ENCODE results near the gene EIF2B1. TPM values are rescaled to one million over a fixed set of nuclear protein-coding genes. Genes with fewer than 3 reads are reported as not detected.

EIF2B1 gene
- total and polyA plus RNA-seq, 9 of the 15 experiments (the other 6 are each of a cell fraction or from before 2014, with no cell fraction given), result 35.7 to 195 (median 67.8) TPM

DNA sequence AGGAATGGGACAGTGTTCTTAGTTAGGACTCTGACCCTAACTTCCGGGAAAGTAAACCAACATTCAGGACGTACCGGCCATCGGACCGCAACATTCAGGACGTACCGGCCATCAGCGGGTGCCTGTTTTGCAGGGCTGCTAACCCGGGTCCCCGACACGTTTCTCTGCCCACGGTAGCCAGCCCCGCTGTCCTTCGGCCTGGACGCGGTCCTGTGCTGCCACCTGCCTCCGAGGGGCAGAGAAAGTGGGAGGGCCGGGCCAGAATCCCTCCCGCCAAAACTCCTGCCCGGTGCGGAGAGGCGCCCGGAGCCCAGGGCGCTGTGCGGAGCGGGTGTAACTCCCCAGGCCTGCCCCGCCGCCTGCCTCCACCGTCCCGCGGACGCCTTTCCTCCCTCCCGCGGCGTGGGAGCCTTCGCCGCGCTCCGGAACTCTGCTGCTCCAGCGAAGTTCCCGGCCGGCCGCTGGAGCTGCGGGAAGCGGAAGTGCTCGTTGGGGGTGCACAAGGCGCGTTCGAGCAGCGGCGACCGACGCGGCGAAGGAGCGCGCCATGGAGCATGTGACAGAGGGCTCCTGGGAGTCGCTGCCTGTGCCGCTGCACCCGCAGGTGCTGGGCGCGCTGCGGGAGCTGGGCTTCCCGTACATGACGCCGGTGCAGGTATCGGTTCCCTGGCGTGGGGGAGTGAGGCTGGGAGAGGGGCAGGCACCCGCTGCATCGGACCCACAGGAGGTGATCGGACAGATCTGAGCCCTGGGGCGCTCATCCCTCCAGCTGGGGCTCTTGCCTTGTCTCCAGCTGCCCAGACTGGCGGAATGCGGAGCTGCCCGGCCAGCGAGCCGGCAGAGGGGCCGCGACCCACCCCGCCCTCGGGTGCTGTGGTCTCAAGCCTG lies 31.6 kb downstream of the EIF2B1 start, which contains the start of gene DDX55 (continued):
- TF ChIP-seq, protein P1, sequence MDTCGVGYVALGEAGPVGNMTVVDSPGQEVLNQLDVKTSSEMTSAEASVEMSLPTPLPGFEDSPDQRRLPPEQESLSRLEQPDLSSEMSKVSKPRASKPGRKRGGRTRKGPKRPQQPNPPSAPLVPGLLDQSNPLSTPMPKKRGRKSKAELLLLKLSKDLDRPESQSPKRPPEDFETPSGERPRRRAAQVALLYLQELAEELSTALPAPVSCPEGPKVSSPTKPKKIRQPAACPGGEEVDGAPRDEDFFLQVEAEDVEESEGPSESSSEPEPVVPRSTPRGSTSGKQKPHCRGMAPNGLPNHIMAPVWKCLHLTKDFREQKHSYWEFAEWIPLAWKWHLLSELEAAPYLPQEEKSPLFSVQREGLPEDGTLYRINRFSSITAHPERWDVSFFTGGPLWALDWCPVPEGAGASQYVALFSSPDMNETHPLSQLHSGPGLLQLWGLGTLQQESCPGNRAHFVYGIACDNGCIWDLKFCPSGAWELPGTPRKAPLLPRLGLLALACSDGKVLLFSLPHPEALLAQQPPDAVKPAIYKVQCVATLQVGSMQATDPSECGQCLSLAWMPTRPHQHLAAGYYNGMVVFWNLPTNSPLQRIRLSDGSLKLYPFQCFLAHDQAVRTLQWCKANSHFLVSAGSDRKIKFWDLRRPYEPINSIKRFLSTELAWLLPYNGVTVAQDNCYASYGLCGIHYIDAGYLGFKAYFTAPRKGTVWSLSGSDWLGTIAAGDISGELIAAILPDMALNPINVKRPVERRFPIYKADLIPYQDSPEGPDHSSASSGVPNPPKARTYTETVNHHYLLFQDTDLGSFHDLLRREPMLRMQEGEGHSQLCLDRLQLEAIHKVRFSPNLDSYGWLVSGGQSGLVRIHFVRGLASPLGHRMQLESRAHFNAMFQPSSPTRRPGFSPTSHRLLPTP (IDR thresholded peaks at IDR 0.05; ENCODE audit: borderline replicate concordance, extremely low read depth, insufficient read length), result no peak
- TF ChIP-seq EP300 (IDR thresholded peaks at IDR 0.05; ENCODE audit: low read length), result peak; percentile 42; the same call in 1 of the 2 replicates
- TF ChIP-seq, protein P2, sequence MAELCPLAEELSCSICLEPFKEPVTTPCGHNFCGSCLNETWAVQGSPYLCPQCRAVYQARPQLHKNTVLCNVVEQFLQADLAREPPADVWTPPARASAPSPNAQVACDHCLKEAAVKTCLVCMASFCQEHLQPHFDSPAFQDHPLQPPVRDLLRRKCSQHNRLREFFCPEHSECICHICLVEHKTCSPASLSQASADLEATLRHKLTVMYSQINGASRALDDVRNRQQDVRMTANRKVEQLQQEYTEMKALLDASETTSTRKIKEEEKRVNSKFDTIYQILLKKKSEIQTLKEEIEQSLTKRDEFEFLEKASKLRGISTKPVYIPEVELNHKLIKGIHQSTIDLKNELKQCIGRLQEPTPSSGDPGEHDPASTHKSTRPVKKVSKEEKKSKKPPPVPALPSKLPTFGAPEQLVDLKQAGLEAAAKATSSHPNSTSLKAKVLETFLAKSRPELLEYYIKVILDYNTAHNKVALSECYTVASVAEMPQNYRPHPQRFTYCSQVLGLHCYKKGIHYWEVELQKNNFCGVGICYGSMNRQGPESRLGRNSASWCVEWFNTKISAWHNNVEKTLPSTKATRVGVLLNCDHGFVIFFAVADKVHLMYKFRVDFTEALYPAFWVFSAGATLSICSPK (IDR thresholded peaks at IDR 0.05; ENCODE audit: borderline replicate concordance), result no peak
- TF ChIP-seq, protein P3, sequence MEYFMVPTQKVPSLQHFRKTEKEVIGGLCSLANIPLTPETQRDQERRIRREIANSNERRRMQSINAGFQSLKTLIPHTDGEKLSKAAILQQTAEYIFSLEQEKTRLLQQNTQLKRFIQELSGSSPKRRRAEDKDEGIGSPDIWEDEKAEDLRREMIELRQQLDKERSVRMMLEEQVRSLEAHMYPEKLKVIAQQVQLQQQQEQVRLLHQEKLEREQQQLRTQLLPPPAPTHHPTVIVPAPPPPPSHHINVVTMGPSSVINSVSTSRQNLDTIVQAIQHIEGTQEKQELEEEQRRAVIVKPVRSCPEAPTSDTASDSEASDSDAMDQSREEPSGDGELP (CRISPR knock-in tag; IDR thresholded peaks at IDR 0.05; ENCODE audit: borderline replicate concordance), result peak; percentile 94
- TF ChIP-seq BRCA1 (IDR thresholded peaks at IDR 0.05), result no peak
- 0 out of 2 replicates have a peak, but pooled peaks have one; percentile 14 for TF ChIP-seq BRCA1 (CRISPR knock-in tag; IDR thresholded peaks at IDR 0.05)
- peak; percentile 78 for TF ChIP-seq HNRNPL (IDR thresholded peaks at IDR 0.05; ENCODE audit: low read depth, low read length)
- no peak for TF ChIP-seq SRSF9 (IDR thresholded peaks at IDR 0.05; ENCODE audit: borderline replicate concordance, low read depth, low read length)
- TF ChIP-seq KDM4B (IDR thresholded peaks at IDR 0.05; ENCODE audit: borderline replicate concordance in 2 of 2, low read depth in 1 of 2), result peak in 1 of 2 experiments; percentile 98; a peak in 2 of 4 replicates
- no peak for TF ChIP-seq KAT2B (IDR thresholded peaks at IDR 0.05; ENCODE audit: low read depth, low read length)
- peak; percentile 94 for TF ChIP-seq PCBP1 (IDR thresholded peaks at IDR 0.05; ENCODE audit: low read depth, low read length, poor library complexity, severe bottlenecking)
- TF ChIP-seq NR2C2 (CRISPR knock-in tag; IDR thresholded peaks at IDR 0.05), result peak; percentile 32; the same call in 1 of the 2 replicates
- peak; percentile 91 for TF ChIP-seq NR2C2 (tag; IDR thresholded peaks at IDR 0.05)
- 0 out of 2 replicates have a peak, but pooled peaks have one; percentile 26 for TF ChIP-seq LEF1 (IDR thresholded peaks at IDR 0.05)
- peak; percentile 46; the same call in 1 of the 2 replicates for TF ChIP-seq ZNF212 (CRISPR knock-in tag; IDR thresholded peaks at IDR 0.05)
- TF ChIP-seq ZNF589 (CRISPR knock-in tag; IDR thresholded peaks at IDR 0.05; ENCODE audit: low read depth), result 0 out of 2 replicates have a peak, but pooled peaks have one; percentile 65
- TF ChIP-seq, protein P4, sequence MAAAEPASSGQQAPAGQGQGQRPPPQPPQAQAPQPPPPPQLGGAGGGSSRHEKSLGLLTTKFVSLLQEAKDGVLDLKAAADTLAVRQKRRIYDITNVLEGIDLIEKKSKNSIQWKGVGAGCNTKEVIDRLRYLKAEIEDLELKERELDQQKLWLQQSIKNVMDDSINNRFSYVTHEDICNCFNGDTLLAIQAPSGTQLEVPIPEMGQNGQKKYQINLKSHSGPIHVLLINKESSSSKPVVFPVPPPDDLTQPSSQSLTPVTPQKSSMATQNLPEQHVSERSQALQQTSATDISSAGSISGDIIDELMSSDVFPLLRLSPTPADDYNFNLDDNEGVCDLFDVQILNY (CRISPR knock-in tag; IDR thresholded peaks at IDR 0.05), result peak; percentile 43; the same call in 1 of the 2 replicates
- TF ChIP-seq, protein P5, sequence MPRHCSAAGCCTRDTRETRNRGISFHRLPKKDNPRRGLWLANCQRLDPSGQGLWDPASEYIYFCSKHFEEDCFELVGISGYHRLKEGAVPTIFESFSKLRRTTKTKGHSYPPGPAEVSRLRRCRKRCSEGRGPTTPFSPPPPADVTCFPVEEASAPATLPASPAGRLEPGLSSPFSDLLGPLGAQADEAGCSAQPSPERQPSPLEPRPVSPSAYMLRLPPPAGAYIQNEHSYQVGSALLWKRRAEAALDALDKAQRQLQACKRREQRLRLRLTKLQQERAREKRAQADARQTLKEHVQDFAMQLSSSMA (CRISPR knock-in tag; IDR thresholded peaks at IDR 0.05), result 0 out of 2 replicates have a peak, but pooled peaks have one; percentile 74
- TF ChIP-seq SIN3B (IDR thresholded peaks at IDR 0.05; ENCODE audit: low read depth), result peak; percentile 100
